Neural crest cell (in vitro differentiated cells): ENCODE results near the gene GMPR. TPM values are rescaled to one million over a fixed set of nuclear protein-coding genes. Genes with fewer than 3 reads are reported as not detected.
"Not testable (repeated sequence)": the region's sequence is repeated elsewhere in the genome, so short reads cannot be mapped to it uniquely, and the experiment has no call there.

Source experiments
- DNase-seq: peaks from one replicate; pipeline ENCODE4 v3.0.0; 2021; ENCODE audit warnings: low read depth, mixed read lengths, low spot score
- H3K27ac Mint-ChIP-seq: one replicate; pipeline ENCODE4 v1.8.0; 2021; ENCODE audit warnings: mild to moderate bottlenecking, mixed read lengths; ENCODE audit not compliant: unreplicated experiment
- H3K27me3 Mint-ChIP-seq: 2 replicates; pipeline ENCODE4 v1.8.0; 2021; ENCODE audit warnings: low read depth, mild to moderate bottlenecking, mixed read lengths
- H3K36me3 Mint-ChIP-seq: 2 replicates; pipeline ENCODE4 v1.8.0; 2021; ENCODE audit warnings: low read depth, mild to moderate bottlenecking, mixed read lengths
- H3K4me1 Mint-ChIP-seq: 2 replicates; pipeline ENCODE4 v1.8.0; 2021; ENCODE audit warnings: mixed read lengths
- H3K4me3 Mint-ChIP-seq: one replicate; pipeline ENCODE4 v1.8.0; 2021; ENCODE audit warnings: mild to moderate bottlenecking, mixed read lengths
- H3K9me3 Mint-ChIP-seq: 2 replicates; pipeline ENCODE4 v1.8.0; 2021; ENCODE audit warnings: mixed read lengths
- total RNA-seq: library from RNA; stranded (reverse); gene quantifications from 2 replicates; pipeline ENCODE4 v1.2.1, GENCODE V29; 2021
- TF ChIP-seq, protein P1 (sequence below): fragments of 200-600 bp; sonication (generic); conservative IDR thresholded peaks from 2 replicates; pipeline ENCODE4 v1.5.0; 2021; ENCODE audit warnings: antibody characterized with exemption, mild to moderate bottlenecking

The GMPR gene
- total RNA-seq, 1 donor from 2014 or later, result 0.16 TPM

GRCh38 chr6:16217156-16217721 lies 21.1 kb upstream of the GMPR start:
- DNase-seq, result no peak
- Mint-ChIP-seq H3K27ac (no peak overlapping the region), H3K4me3 (no peak overlapping the region)

GRCh38 chr6:16222826-16223225 lies 15.6 kb upstream of the GMPR start:
- H3K4me3 Mint-ChIP-seq, result no peak overlapping the region
- no peaks in the 10 kb centered on the region for H3K9me3 Mint-ChIP-seq
- peaks cover 14% of the 10 kb centered on the region for H3K4me1 Mint-ChIP-seq
- TF ChIP-seq, protein P1, sequence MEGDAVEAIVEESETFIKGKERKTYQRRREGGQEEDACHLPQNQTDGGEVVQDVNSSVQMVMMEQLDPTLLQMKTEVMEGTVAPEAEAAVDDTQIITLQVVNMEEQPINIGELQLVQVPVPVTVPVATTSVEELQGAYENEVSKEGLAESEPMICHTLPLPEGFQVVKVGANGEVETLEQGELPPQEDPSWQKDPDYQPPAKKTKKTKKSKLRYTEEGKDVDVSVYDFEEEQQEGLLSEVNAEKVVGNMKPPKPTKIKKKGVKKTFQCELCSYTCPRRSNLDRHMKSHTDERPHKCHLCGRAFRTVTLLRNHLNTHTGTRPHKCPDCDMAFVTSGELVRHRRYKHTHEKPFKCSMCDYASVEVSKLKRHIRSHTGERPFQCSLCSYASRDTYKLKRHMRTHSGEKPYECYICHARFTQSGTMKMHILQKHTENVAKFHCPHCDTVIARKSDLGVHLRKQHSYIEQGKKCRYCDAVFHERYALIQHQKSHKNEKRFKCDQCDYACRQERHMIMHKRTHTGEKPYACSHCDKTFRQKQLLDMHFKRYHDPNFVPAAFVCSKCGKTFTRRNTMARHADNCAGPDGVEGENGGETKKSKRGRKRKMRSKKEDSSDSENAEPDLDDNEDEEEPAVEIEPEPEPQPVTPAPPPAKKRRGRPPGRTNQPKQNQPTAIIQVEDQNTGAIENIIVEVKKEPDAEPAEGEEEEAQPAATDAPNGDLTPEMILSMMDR, result no peak
- no peak overlapping the region for H3K27ac Mint-ChIP-seq
- DNase-seq, result no peak
- H3K36me3 Mint-ChIP-seq, result no peaks in the 10 kb centered on the region
- H3K27me3 Mint-ChIP-seq, result peaks cover 29% of the 10 kb centered on the region

More at GRCh38 chr6:16217156-16217721, 21.1 kb upstream of the GMPR start:
- Mint-ChIP-seq H3K9me3 (no peaks in the 10 kb centered on the region), H3K27me3 (peaks cover 24% of the 10 kb centered on the region), H3K36me3 (no peaks in the 10 kb centered on the region), H3K4me1 (no peaks in the 10 kb centered on the region)
- TF ChIP-seq, protein P1, result no peak

- no peak for DNase-seq
- H3K4me1 Mint-ChIP-seq, result peaks cover 14% of the 10 kb centered on the region
- H3K4me3 Mint-ChIP-seq, result no peak overlapping the region
- peaks cover 29% of the 10 kb centered on the region for H3K27me3 Mint-ChIP-seq
- no peaks in the 10 kb centered on the region for H3K36me3 Mint-ChIP-seq
- TF ChIP-seq, protein P1, result no peak
- no peaks in the 10 kb centered on the region for H3K9me3 Mint-ChIP-seq
- no peak overlapping the region for H3K27ac Mint-ChIP-seq
Measured at GRCh38 chr6:16223362-16223761, 15.0 kb upstream of the GMPR start.

DNA sequence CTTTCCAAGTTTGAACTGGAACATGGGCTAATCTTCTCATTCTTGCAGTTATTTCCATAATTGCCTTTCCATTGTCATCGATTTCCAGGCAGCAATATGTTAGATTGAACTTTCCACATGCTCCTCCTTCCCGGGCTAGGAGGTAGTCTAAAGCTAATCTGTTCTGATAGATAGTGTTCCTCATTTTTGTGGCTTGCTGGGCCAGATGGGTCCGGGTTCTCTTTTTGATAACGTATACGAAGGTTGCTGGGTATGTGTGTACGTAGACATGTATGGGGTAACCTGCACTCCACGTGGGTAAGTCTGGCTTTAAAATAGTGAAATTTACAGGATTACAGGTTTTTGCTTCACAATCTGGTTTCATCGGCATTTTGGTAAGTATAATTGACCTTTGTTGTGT lies 14.0 kb upstream of the GMPR start:
- DNase-seq, result no peak
- no peak overlapping the region for H3K27ac Mint-ChIP-seq
- peaks cover 14% of the 10 kb centered on the region for H3K4me1 Mint-ChIP-seq
- peaks cover 24% of the 10 kb centered on the region for H3K27me3 Mint-ChIP-seq
- no peak overlapping the region for H3K4me3 Mint-ChIP-seq
- H3K36me3 Mint-ChIP-seq, result no peaks in the 10 kb centered on the region
- TF ChIP-seq, protein P1, result no peak
- H3K9me3 Mint-ChIP-seq, result no peaks in the 10 kb centered on the region

DNA sequence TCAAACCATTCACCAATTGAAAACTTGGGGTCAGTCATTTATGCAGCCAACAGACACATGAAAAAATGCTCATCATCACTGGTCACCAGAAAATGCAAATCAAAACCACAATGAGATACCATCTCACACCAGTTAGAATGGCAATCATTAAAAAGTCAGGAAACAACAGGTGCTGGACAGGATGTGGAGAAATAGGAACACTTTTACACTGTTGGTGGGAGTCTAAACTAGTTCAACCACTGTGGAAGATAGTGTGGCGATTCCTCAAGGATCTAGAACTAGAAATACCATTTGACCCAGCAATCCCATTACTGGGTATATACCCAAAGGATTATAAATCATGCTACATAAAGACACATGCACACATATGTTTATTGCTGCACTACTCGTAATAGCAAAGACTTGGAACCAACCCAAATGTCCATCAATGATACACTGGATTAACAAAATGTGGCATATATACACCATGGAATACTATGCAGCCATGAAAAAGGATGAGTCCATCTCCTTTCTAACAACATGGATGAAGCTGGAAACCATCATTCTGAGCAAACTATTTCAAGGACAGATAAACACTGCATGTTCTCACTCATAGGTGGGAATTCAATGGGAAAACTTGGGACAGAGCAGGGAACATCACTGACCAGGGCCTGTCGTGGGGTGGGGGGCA lies 13.2 kb upstream of the GMPR start:
- not testable (repeated sequence) for H3K4me3 Mint-ChIP-seq, H3K36me3 Mint-ChIP-seq, H3K9me3 Mint-ChIP-seq, H3K27ac Mint-ChIP-seq, DNase-seq
- H3K27me3 Mint-ChIP-seq, result peaks cover 24% of the 10 kb centered on the region
- H3K4me1 Mint-ChIP-seq, result peaks cover 14% of the 10 kb centered on the region

DNA sequence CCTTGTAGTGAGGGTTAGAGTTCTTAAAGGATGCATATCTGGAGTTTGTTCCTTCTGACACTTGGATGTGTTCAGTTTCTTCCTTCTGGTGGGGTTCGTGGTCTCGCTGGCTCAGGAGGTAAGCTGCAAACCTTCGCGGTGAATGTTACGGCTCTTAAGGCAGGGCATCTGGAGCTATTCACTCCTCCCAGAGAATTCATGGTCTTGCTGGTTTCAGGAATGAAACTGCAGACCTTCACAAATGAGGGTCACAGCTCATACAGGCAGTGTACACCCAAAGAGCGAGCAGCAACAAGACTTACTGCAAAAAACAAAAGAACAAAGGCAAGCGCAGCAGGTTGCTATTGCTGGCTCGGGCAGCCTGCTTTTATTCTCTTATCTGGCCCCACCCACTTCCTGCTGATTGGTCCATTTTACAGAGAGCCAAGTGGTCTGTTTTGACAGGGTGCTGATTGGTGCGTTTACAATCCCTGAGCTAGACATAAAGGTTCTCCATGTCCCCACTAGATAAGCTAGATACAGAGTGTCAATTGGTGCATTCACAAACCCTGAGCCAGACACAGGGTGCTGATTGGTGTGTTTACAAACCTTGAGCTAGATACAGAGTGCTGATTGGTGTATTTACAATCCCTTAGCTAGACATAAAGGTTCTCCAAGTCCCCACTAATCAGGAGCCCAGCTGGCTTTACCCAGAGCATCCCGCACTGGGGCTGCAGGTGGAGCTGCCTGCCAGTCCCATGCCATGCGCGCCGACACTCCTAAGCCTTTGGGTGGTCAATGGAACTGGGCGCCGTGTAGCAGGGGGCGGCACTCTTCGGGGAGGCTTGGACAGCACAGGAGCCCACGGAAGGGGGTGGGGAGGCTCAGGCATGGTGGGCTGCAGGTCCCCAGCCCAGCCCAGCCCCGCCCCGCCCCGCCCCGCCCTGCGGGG lies 12.0 kb upstream of the GMPR start:
- H3K27me3 Mint-ChIP-seq, result peaks cover 24% of the 10 kb centered on the region
- H3K4me1 Mint-ChIP-seq, result peaks cover 14% of the 10 kb centered on the region
- not testable (repeated sequence) for H3K9me3 Mint-ChIP-seq, DNase-seq, H3K4me3 Mint-ChIP-seq, H3K36me3 Mint-ChIP-seq, H3K27ac Mint-ChIP-seq
